ENCODE data around the gene TMEM38B.

DNA sequence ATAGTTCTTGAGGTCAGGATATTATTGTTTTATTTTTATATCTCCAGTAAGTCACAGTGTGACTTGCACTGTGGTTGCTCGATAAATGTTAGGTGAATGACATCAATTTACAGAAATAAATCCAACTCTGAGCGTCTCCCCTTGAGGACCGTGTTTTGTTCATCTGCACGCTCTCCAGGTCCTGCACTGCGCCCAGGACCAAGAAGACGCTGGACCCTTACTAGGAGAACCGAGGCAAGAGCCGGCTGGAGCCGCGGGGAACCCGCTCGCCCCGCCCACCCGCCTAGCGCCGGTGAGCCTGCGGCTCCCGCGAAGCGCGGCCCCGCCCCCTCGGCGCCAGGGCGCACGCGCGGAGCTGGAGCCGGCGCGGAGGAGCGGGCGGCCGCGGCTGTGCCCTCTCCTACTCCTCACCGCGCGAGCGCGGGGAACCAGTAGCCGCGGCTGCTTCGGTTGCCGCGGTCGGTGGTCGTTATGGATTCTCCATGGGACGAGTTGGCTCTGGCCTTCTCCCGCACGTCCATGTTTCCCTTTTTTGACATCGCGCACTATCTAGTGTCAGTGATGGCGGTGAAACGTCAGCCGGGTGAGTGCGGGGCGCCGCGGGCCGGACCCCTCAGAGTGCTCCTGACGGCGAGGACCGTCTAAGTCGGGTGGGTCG lies at the start of gene TMEM38B:
- TF ChIP-seq, protein P1, sequence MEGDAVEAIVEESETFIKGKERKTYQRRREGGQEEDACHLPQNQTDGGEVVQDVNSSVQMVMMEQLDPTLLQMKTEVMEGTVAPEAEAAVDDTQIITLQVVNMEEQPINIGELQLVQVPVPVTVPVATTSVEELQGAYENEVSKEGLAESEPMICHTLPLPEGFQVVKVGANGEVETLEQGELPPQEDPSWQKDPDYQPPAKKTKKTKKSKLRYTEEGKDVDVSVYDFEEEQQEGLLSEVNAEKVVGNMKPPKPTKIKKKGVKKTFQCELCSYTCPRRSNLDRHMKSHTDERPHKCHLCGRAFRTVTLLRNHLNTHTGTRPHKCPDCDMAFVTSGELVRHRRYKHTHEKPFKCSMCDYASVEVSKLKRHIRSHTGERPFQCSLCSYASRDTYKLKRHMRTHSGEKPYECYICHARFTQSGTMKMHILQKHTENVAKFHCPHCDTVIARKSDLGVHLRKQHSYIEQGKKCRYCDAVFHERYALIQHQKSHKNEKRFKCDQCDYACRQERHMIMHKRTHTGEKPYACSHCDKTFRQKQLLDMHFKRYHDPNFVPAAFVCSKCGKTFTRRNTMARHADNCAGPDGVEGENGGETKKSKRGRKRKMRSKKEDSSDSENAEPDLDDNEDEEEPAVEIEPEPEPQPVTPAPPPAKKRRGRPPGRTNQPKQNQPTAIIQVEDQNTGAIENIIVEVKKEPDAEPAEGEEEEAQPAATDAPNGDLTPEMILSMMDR (IDR thresholded peaks at IDR 0.05; ENCODE audit: insufficient read depth, low read depth, low read length): no peak
- no peak for TF ChIP-seq EZH2 (IDR thresholded peaks at IDR 0.05; ENCODE audit: insufficient read depth, low read length)
